ENCODE measurements around the gene EFHD2.

Gene EFHD2

DNA sequence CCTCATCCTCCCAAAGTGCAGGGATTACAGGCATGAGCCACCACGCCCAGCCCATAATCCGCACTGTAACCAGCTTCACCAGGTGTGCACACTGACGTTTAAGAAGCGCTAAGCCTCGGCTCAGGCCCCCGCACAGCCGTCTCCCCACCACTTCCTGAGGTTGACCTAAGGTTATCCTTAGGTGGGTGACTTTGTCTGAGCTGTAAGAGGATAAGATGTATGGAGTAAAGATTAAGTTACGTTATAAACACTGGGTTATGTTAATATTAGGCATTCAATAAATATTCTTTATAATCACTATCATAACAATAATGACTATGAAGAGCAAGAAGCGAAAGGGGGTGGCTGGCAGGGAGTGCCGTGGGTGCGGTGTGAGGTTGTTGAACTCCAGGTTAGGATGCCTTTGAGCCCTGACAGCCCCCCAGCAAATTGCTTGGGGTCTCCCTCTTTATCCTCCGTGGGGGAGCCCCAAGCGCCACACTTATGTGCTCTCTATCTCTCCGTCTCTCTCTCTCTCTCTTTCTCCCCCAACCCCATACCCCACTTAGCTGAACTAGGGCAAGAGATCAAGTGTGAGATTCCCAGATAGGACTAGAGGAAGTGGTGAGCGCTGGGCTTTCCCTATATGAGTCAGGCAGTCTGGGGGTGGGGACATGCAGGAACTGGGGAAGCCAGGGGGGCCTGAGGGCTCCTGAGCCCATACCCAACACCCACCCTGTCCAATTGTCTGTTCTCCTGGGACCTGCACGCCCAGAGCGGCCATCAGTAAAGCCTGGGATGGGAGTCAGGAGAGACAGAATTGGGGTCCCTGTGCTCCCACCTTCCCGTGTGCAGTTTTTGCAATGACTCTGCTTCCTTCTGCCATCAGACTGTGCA, 7.6 kb downstream of the EFHD2 start:
- Histone ChIP-seq H3F3A (ENCODE audit: low read depth) (0 out of 2 replicates have a peak, but pooled peaks cover 4% of the 10 kb centered on the region), H2AFZ (ENCODE audit: low read length) (no peak overlapping the region), H3K9me3 (ENCODE audit: insufficient read depth, low read depth, low read length) (no peaks in the 10 kb centered on the region), H3K4me3 (ENCODE audit: low read length, poor library complexity, severe bottlenecking) (peak overlapping the region; percentile 62), H3K4me2 (ENCODE audit: low read depth, low read length, poor library complexity, severe bottlenecking) (peak overlapping the region; percentile 79), H3K79me2 (ENCODE audit: insufficient read depth, low read length) (peaks cover 59% of the 10 kb centered on the region), H3K36me3 (ENCODE audit: insufficient read depth, low read length) (no peaks in the 10 kb centered on the region), H3K9me2 (replicated peaks; ENCODE audit: low read depth, low read length) (no peaks in the 10 kb centered on the region), H3K27me3 (ENCODE audit: insufficient read depth, low read length, poor library complexity, severe bottlenecking) (no peaks in the 10 kb centered on the region), H3K9ac (ENCODE audit: low read depth, low read length, poor library complexity, severe bottlenecking) (no peak overlapping the region), H4K20me1 (ENCODE audit: insufficient read depth, low read length, poor library complexity, severe bottlenecking) (peaks cover 44% of the 10 kb centered on the region), H3K4me1 (ENCODE audit: insufficient read depth, low read length, poor library complexity, severe bottlenecking) (peaks cover 36% of the 10 kb centered on the region)
- TF ChIP-seq, protein P1, sequence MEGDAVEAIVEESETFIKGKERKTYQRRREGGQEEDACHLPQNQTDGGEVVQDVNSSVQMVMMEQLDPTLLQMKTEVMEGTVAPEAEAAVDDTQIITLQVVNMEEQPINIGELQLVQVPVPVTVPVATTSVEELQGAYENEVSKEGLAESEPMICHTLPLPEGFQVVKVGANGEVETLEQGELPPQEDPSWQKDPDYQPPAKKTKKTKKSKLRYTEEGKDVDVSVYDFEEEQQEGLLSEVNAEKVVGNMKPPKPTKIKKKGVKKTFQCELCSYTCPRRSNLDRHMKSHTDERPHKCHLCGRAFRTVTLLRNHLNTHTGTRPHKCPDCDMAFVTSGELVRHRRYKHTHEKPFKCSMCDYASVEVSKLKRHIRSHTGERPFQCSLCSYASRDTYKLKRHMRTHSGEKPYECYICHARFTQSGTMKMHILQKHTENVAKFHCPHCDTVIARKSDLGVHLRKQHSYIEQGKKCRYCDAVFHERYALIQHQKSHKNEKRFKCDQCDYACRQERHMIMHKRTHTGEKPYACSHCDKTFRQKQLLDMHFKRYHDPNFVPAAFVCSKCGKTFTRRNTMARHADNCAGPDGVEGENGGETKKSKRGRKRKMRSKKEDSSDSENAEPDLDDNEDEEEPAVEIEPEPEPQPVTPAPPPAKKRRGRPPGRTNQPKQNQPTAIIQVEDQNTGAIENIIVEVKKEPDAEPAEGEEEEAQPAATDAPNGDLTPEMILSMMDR (conservative IDR thresholded peaks at IDR 0.05; ENCODE audit: low read length) = no peak
- no peak for TF ChIP-seq EZH2phosphoT487 (IDR thresholded peaks at IDR 0.05; ENCODE audit: borderline replicate concordance)

DNA sequence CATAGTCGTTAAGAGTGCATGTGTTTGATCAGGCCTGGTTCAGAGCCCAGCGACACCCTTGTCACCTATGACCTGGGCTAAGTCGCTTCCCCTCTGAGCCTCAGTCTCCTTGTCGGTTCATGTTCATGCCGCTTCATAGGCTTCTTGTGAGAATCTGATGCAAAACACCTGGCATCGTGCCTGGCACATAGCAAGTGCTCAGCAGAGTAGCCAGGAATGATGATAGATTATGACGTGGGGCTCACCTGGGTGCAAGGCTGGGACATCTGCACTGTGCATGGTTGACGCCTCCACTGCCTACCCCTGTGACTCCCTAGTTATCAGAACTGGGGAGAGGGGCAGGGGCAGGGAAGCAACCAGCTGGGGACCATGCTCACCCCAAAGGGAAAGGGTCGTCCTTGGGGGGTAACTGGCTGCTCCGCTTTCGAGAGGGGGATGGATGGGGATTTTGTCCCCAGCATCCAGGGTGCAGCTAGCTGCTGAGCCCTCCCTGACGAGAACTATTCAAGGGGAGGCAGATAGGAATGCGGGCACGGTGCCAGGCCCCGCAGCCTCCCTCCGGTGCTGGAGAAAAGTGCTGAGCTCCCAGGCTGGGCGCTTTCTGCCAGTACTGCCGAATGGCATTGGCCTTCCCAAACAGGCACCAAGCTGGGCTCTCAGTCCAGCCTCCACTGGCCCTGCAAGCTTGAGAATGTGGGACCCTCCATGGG, 9.3 kb downstream of the EFHD2 start:
- H3K9me2 ChIP-seq (replicated peaks; ENCODE audit: low read depth, low read length) = no peaks in the 10 kb centered on the region
- peaks cover 19% of the 10 kb centered on the region for H3K4me1 ChIP-seq (ENCODE audit: insufficient read depth, low read length, poor library complexity, severe bottlenecking)
- no peak overlapping the region for H3K9ac ChIP-seq (ENCODE audit: low read depth, low read length, poor library complexity, severe bottlenecking)
- no peaks in the 10 kb centered on the region for H3K27me3 ChIP-seq (ENCODE audit: insufficient read depth, low read length, poor library complexity, severe bottlenecking)
- H3K36me3 ChIP-seq (ENCODE audit: insufficient read depth, low read length) = no peaks in the 10 kb centered on the region
- H2AFZ ChIP-seq (ENCODE audit: low read length) = no peak overlapping the region
- H3K4me3 ChIP-seq (ENCODE audit: low read length, poor library complexity, severe bottlenecking) = no peak overlapping the region
- H3K79me2 ChIP-seq (ENCODE audit: insufficient read depth, low read length) = peaks cover 43% of the 10 kb centered on the region; the same call in 1 of the 2 replicates
- TF ChIP-seq, protein P1 (conservative IDR thresholded peaks at IDR 0.05; ENCODE audit: low read length) = no peak
- no peak for TF ChIP-seq EZH2phosphoT487 (IDR thresholded peaks at IDR 0.05; ENCODE audit: borderline replicate concordance)
- H4K20me1 ChIP-seq (ENCODE audit: insufficient read depth, low read length, poor library complexity, severe bottlenecking) = peaks cover 34% of the 10 kb centered on the region
- H3K4me2 ChIP-seq (ENCODE audit: low read depth, low read length, poor library complexity, severe bottlenecking) = no peak overlapping the region
- 0 out of 2 replicates have a peak, but pooled peaks cover 4% of the 10 kb centered on the region for H3F3A ChIP-seq (ENCODE audit: low read depth)
- H3K9me3 ChIP-seq (ENCODE audit: insufficient read depth, low read depth, low read length) = no peaks in the 10 kb centered on the region

DNA sequence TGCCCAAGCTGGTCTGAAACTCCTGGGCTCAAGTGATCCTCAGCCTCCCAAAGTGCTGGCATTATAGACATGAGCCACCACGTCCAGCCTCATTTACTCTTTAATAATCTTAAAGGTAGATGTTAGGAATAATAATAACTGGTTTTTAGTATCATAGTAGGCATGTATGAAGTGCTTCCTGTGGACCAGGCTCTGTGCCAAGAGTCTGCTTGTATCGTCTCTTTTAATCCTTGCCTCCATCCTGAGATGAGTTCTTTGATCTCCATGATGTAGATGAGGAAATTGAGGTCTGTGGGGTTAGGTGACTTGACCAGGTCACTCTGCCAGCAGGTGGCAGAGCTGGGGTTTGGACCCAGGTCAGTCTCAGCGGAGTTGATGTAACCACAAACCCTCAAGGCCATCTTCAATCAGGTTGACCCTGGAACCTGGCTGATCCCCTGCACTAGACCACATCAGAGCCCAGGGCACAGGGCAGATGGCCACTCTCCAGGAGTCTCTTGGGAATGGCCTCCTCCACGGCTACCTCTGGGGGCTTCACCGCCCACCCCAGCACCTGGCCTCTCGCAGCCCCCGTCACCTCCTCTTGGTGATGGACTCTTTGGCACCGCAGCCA, 11.3 kb downstream of the EFHD2 start:
- Histone ChIP-seq H3K36me3 (ENCODE audit: insufficient read depth, low read length) (peaks cover under 1% of the 10 kb centered on the region; the same call in 1 of the 2 replicates), H4K20me1 (ENCODE audit: insufficient read depth, low read length, poor library complexity, severe bottlenecking) (peaks cover 24% of the 10 kb centered on the region), H3K9ac (ENCODE audit: low read depth, low read length, poor library complexity, severe bottlenecking) (no peak overlapping the region), H3K9me3 (ENCODE audit: insufficient read depth, low read depth, low read length) (no peaks in the 10 kb centered on the region), H3K4me1 (ENCODE audit: insufficient read depth, low read length, poor library complexity, severe bottlenecking) (peaks cover 18% of the 10 kb centered on the region), H3K27me3 (ENCODE audit: insufficient read depth, low read length, poor library complexity, severe bottlenecking) (no peaks in the 10 kb centered on the region), H3F3A (ENCODE audit: low read depth) (0 out of 2 replicates have a peak, but pooled peaks cover 4% of the 10 kb centered on the region), H3K9me2 (replicated peaks; ENCODE audit: low read depth, low read length) (no peaks in the 10 kb centered on the region), H3K4me3 (ENCODE audit: low read length, poor library complexity, severe bottlenecking) (no peak overlapping the region), H3K4me2 (ENCODE audit: low read depth, low read length, poor library complexity, severe bottlenecking) (no peak overlapping the region), H2AFZ (ENCODE audit: low read length) (no peak overlapping the region), H3K79me2 (ENCODE audit: insufficient read depth, low read length) (peaks cover 29% of the 10 kb centered on the region; the same call in 1 of the 2 replicates)
- TF ChIP-seq EZH2phosphoT487 (IDR thresholded peaks at IDR 0.05; ENCODE audit: borderline replicate concordance) = no peak
- TF ChIP-seq, protein P1 (conservative IDR thresholded peaks at IDR 0.05; ENCODE audit: low read length) = no peak

Data from Loucy (cell line).